Activated CD8-positive, alpha-beta memory T cell treated with anti-CD3 and anti-CD28 coated beads for 48 hours (primary cell): ENCODE results near the gene ABAT.
"Not testable (repeated sequence)": the region's sequence is repeated elsewhere in the genome, so short reads cannot be mapped to it uniquely, and the experiment has no call there.

ENCODE experiments used
- DNase-seq, 3 experiments: peaks; one replicate each; pipeline ENCODE4 v3.0.0-alpha.2; 2020; ENCODE audit warnings: low read depth in 2 of 3, low spot score in 2 of 3

Gene ABAT

GRCh38 chr16:8648877-8649276 is 25.5 kb upstream of the ABAT start:
- DNase-seq, result no peak

DNA sequence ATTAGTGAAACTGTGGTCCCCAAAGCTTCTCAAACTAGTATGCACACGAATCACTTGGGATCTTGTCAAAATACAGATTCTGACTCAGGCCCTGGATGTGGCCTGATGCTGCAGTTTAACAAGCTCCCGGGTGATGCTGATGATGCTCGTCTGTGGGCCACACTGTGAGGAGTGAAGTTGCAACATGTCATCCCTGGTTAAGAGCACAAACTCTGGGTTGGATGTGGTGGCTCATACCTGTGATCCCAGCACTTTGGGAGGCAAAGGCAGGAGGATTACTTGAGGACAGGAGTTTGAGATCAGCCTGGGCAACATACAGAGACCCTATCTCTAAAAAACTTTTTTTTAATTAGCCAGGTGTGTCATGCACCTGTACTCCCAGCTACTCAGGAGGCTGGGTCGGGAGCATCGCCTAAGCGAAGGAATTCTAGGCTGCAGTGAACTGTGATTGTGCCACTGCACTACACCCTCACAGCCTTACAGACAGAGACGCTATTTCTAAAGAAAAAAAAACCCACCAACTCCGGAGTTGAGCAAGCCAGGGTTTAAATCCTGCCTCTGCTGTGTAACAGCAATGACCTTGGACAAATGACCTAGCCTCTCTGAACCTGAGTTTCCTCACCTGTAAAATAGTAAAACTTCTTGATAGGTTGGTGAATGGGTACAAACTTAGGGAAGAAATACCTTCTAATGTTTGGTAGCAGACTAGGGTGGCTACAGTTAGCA is 24.4 kb upstream of the ABAT start:
- DNase-seq, result no peak

DNA sequence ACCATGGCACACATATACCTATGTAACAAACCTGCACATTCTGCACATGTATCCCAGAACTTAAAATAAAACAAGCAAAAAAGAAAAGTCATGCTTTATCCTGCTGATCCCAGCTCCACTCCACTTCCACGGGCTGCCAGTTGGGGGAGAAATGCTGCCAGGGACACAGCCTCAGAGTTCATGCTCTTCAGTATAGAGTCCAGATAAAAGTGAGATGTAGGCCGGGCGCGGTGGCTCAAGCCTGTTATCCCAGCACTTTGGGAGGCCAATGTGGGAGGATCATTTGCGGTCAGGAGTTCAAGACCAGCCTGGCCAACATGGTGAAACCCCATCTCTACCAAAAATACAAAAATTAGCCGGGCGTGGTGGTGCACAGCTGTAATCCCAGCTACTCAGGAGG is 22.5 kb upstream of the ABAT start:
- not testable (repeated sequence) for DNase-seq

- no peak for DNase-seq
Measured at GRCh38 chr16:8655184-8655717, 19.2 kb upstream of the ABAT start.

DNA sequence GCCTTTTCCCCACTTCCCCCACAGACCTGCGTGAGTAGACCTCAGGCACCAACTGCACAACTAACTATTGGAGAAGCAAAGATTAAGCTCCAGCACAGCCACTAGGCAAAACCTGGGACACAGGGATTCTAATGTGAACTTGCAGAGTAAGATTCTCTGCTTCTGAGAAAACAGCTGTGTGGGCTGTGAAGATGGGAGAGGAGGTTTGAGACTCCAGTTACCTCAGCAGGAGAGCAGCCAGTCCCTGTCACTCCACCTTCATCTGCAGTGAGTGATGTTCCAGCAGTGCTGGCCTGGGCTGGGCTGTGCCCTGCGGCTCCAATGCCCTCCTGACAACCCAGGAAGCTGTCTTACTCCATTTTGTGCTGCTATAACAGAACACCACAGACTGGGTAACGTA is 18.0 kb upstream of the ABAT start:
- no peak for DNase-seq

- DNase-seq, result no peak
Measured at GRCh38 chr16:8660841-8661301, 13.5 kb upstream of the ABAT start.

DNA sequence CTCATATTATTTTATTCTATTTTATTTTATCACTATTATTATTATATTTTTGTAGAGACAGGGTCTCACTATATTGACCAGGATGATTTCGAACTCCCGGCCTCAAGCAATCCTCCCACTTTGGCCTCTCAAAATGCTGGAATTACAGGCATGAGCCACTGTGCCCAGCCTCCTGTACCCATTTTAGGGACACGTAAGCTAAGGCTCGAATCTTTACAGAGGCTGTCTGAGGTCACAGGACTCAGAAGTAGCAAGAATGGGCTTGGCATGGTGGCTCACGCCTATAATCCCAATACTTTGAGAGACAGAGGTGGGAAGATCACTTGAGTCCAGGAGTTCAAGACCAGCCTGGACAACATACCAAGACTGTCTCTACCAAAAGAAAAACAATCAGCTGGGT is 12.7 kb upstream of the ABAT start:
- no peak for DNase-seq

GRCh38 chr16:8663192-8664089 is 11.0 kb upstream of the ABAT start:
- no peak for DNase-seq

DNA sequence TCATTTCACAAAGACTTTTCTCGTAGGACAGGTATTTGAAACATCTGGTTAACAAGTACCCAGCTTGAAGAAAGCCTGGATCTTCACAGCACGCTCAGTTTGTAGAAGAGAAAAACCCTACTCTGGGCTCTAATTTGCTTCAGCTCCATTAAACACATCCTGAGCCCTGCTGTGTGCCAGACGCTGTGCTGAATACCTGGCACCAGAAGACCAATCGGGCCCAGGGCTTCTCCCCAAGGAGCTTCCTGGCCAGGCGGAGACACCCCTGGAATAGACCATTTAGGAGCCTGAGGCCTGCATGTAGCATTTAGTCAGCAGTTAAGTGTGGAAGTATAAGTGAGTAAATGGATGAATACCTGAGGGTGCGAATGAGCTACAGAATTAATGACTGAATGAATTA is 8.9 kb upstream of the ABAT start:
- no peak for DNase-seq

DNA sequence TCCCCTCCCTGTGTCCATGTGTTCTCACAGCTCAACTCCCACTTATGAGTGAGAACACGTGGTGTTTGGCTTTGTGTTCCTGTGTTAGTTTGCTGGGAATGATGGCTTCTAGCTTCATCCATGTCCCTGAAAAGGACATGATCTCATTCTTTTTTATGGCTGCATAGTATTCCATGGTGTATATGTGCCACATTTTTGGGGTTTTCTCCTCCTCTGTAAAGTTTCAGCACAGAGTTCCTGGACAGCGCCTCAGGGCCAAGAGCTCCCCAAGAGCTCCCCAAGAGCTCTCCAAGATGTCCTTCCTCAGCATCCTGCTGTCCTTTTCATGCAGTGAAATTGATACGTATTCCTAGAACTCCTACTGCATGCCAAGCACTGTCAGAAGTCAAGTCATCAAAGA is 6.9 kb upstream of the ABAT start:
- no peak for DNase-seq

DNA sequence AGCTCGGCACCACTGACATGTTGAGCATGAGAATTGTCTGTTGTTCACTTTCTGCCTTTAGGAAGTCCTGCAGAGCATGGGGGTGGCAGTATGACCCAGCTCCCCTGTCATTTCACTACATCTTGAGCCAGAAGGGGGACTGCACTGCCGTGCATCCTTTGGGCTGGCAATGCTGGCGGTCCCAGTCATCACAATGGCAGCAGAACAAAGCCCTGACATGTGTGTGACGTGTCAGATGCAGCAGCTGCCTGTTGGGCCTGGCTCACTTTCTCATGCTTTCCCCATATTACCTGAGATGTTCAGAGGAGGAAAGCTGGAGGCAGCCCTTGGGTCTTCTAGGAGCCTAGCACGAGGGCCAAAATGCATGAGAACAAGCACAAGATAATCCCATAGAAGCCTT is 6.3 kb upstream of the ABAT start:
- no peak for DNase-seq

DNA sequence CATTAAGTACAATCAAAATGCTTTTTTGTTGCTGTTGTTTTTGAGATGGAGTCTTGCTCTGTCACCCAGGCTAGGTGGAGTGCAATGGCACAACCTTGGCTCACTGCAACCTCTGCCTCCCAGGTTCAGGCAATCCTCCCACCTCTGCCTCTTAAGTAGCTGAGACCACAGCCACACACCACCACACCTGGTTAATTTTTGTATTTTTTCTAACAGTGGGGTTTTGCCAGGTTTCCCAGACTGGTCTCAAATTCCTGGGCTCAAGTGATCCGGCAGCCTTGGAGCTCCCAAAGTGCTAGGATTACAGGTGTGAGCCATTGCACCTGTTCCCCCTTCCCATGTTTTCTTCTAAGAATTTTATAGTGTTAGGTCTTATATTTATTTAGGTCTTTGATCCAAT is 4.9 kb upstream of the ABAT start:
- DNase-seq, result no peak

- no peak for DNase-seq
Measured at GRCh38 chr16:8670014-8670560, 4.3 kb upstream of the ABAT start.

DNA sequence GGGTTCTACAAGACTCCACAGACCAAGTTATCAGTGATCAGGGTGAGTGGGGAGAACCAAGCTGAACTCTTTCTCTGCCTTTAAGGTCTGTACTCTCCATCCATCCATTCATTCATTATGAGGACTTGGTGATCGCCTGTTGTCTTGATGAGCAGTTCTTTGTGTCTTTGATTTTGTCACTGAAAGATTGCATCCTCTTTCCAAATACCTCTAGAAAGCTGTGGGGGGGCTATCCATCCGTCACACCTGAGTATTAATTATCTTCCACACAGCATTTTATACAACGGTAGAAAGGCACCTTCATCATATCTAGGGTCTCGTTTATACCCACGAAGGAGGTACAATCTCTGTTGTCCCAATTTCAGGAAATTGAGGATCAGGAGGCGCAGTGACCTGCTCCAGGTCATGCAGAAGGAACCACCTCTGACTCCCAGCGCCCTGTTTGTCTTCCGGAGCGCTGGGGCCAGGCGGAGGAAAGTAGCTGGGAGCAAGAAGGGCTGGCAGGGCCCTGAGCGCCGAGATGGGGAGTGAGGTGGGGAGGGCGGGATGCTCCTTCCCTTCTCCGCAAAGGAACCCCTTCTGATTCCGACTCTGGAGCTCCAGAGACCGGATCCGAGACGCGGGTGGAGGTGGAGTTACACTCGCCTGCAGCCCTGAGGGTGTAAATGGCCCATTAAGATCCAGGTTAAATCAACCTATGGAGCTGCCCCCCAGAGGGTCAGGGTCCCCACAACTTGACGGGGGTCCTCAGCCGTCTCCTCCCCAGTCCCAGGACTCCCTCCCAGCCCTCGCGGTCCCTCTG is 605 bp upstream of the ABAT start:
- DNase-seq, result no peak

GRCh38 chr16:8675183-8676159 is 1.1 kb downstream of the ABAT start:
- no peak for DNase-seq

DNA sequence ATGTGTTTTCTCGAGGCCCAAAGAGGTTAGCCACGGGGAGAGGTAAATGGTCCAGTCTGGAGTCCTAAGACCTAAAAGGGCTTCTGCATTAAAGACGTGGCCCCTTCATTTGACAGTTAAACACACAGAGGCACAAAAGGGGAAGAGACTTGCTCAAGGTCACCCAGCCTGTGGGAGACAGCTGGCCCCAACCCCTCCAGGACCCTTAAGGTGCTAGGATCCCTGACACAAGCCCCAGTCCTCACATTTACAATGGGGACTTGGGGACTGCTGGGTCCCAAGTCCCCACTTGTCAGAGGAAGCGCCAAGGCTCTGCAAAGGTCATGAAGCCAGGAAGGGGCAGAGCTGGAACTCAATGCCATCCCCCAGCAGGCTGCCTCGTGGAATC is 1.7 kb downstream of the ABAT start:
- DNase-seq, result no peak

DNA sequence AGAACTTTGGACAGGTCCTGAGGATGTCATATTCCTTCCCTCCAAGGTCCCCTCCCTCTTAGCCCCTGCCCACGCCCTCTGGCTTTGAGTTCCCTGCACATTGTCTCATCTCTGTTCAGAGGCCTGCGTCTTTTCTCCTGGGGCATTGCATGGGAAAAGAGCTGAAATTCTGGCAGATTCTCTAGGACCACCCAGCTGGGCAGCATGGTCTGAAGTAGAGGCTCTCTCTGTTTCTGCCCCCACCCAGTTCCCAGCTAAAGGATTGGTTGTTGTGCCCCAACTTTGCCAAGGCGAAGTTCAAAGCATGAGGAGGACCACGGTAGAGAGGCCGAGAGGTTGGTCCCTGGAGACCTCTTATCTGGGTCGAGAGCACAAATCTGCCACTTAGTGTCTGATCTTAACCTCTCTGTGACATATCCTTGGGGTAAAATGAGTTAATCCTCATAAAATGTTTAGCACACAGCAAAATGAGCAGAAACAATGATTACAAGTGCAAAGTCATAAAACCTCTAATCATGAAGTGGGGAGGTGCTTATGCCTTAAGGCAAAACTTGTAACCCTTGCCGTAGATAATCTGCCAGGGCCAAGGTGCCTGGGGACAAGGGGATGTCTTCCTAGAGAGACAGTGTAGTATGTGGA is 2.4 kb downstream of the ABAT start:
- DNase-seq, result no peak

DNA sequence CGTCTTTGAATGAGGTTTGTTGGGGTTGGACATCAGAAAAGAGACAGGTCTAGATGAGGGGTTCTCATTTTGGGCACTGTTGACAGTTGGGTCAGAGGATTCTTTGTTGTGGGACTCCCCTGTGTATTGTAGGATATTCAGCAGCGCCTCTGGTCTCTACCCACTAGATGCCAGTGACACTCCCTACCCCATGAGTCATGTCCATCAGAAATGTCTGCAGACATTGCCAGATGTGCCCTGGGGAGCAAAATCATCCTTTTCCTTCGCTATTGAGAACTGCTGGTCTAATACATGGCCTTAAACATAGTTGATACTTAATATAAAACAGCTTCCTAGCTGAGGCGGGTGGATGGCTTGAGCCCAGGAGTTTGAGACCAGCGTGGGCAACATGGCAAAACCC is 3.1 kb downstream of the ABAT start:
- DNase-seq, result no peak
